Measurements from ENCODE around the gene FGFR3. TPM values are rescaled to one million over a fixed set of nuclear protein-coding genes. Genes with fewer than 3 reads are reported as not detected.

The FGFR3 gene
- total and polyA plus RNA-seq, 11 donors: 1.1 to 4.6 (median 2.3) TPM

DNA sequence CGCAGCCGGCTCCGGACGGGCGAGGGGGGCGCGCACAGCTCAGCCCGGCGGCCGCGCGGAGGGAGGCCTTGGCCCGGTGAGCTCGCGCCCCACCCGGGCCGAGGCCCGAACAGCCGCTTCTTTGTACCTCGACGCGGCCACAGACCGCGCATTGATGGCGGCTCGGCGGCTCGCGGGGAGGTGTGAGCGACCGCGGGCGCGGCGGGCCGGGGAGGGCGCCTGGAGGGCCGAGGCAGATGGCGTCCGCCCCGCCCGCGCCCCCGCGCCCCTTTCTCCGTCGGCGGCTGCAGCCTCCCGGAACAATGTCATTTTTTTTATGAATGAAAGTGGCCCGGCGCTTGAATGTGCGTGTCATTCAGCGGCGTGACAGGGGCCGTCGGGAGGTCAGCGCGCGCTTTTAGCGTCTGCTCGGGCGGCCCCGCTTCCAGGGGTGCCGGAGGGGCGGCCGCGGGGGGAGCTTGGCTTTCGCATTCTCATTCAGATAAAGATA lies 1.8 kb downstream of the FGFR3 start:
- TF ChIP-seq, protein P1, sequence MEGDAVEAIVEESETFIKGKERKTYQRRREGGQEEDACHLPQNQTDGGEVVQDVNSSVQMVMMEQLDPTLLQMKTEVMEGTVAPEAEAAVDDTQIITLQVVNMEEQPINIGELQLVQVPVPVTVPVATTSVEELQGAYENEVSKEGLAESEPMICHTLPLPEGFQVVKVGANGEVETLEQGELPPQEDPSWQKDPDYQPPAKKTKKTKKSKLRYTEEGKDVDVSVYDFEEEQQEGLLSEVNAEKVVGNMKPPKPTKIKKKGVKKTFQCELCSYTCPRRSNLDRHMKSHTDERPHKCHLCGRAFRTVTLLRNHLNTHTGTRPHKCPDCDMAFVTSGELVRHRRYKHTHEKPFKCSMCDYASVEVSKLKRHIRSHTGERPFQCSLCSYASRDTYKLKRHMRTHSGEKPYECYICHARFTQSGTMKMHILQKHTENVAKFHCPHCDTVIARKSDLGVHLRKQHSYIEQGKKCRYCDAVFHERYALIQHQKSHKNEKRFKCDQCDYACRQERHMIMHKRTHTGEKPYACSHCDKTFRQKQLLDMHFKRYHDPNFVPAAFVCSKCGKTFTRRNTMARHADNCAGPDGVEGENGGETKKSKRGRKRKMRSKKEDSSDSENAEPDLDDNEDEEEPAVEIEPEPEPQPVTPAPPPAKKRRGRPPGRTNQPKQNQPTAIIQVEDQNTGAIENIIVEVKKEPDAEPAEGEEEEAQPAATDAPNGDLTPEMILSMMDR (IDR thresholded peaks at IDR 0.05): no peak
- no peak for TF ChIP-seq POLR2A (IDR thresholded peaks at IDR 0.05)
- peaks cover 0 to 36% (median 14%) of the 10 kb centered on the region in 12 donors for H3K4me1 ChIP-seq
- peak overlapping the region in 11 of 12 donors; percentile 25 to 65 (median 54) for H3K4me3 ChIP-seq
- intact Hi-C loops (cut with DNase I): loop anchor here in 3 of 10 donors (5.0 to 10.0 kb wide), 2 partner anchors 38 to 60 kb away; partner anchors contain the start of gene LETM1 (in 1 of the 3)
- no peak for DNase-seq
- ATAC-seq: no peak
- no peaks in the 10 kb centered on the region for H3K36me3 ChIP-seq
- no peaks in the 10 kb centered on the region for H3K9me3 ChIP-seq
- peaks cover 19 to 44% (median 31%) of the 10 kb centered on the region in 9 donors for H3K27me3 ChIP-seq
- 0 to 4% (median 1%) methylated on average over 14 to 68 of the region's 68 CpGs for WGBS, 4 donors
- H3K27ac ChIP-seq: no peak overlapping the region

DNA sequence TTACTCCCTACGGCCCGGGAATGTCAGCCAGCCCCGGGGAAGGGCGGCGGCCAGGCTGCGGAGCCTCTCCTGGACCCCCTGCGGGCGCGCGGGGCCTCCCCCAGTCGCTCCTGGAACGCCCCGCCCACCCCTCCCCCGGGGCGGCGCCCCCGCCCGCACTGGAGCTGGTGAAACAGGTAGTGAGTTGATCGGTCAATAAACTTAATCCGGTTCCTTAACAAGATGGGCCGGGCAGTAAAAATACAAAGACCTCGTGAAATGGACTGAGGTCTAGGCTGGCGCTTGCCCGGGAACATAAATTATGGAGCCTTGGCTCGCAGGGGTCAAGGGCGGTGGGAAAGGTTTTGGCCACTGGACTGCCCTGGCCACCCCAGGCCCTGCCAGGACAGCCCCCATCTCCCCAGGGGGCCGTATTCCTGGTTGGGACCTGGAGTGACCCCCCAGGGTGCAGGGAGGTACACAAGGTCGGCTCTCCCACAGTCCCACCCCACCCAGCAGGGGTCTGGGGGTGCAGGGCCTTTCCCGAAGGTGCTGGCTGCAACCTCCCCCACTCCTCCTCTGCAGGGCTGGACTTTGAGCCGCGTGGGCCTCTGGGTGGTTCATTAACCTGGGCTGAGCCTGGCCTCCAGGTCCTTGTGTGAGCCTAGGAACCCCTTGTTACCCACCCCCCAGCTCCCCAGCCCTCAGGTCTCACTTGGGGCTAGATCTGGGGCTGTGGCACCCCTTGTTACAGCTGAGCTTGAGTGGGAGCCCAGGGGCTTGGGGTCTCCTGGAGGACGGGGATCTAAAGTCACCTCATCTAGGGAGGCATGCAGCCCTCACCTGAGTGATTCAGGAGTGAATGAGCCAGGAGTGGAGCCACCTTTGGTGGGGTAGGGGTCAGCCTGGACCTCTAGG lies 2.5 kb downstream of the FGFR3 start:
- no peak for TF ChIP-seq POLR2A (IDR thresholded peaks at IDR 0.05)
- TF ChIP-seq, protein P1 (IDR thresholded peaks at IDR 0.05): no peak
- WGBS, 4 donors: 21 to 45% (median 25%) methylated on average over 20 to 32 of the region's 32 CpGs
- peak overlapping the region in 11 of 12 donors; percentile 10 to 65 (median 54) for H3K4me3 ChIP-seq
- no peaks in the 10 kb centered on the region for H3K9me3 ChIP-seq
- H3K27ac ChIP-seq: no peak overlapping the region
- peaks cover 0 to 36% (median 14%) of the 10 kb centered on the region in 12 donors for H3K4me1 ChIP-seq
- ATAC-seq (no peak), DNase-seq (no peak)
- H3K27me3 ChIP-seq: peaks cover 19 to 44% (median 31%) of the 10 kb centered on the region in 9 donors
- intact Hi-C loops (cut with DNase I): loop anchor here in 2 of 10 donors (5.0 to 10.0 kb wide), 2 partner anchors 38 to 59 kb away; partner anchors contain the start of gene LETM1 (in 1 of the 2)
- no peaks in the 10 kb centered on the region for H3K36me3 ChIP-seq

DNA sequence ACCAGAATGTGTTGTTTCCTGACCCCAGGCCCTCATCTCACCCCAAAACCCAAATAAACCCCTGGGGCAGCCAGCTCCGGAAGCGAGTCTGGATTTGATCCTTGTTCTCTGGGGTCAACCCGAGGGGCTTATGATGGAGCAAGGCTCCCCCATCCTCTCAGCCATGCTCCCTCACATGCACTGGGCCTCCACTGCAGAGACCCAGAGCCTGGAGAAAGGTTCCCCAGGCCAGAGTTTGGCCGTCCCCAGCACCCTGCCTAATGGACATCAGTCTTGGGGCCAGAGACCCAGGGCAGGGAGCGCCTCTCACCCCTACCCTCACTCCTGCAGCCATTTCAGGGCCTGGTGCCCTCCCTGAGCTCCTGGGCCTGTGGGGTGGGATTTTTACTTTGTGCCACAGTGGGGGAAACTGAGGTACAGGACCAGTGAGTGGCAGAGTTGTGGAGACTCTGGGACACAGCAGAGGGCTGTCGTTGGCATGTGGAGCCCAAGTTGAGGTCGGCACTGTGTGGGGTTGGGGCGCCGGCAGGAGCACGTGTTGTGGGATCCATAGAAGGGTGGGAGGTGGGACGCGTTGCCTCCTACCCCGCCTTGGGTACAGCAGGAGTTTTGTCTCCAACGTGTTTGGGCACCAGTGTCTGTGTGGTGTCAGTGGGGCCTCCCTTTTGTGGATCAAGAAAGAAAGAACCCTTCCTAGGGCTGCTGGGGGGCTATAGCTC lies 3.6 kb downstream of the FGFR3 start:
- Histone ChIP-seq H3K4me1 (peaks cover 0 to 36% (median 14%) of the 10 kb centered on the region in 12 donors), H3K27me3 (peaks cover 19 to 44% (median 31%) of the 10 kb centered on the region in 9 donors), H3K36me3 (no peaks in the 10 kb centered on the region), H3K9me3 (no peaks in the 10 kb centered on the region), H3K4me3 (no peak overlapping the region), H3K27ac (no peak overlapping the region)
- no peak for DNase-seq
- no peak for TF ChIP-seq POLR2A (IDR thresholded peaks at IDR 0.05)
- TF ChIP-seq, protein P1 (IDR thresholded peaks at IDR 0.05): no peak
- intact Hi-C loops (cut with DNase I): loop anchor here in 2 of 10 donors (5.0 to 10.0 kb wide), 2 partner anchors 39 to 58 kb away; partner anchors contain the start of gene LETM1 (in 1 of the 2)
- ATAC-seq: no peak
- 92 to 96% (median 95%) methylated on average over 12 to 14 of the region's 14 CpGs for WGBS, 4 donors

All from heart left ventricle (tissue), 16 donors.